Chondrocyte (in vitro differentiated cells): Measurements from ENCODE around the gene AGL. TPM values are rescaled to one million over a fixed set of nuclear protein-coding genes. Genes with fewer than 3 reads are reported as not detected.
"Not testable (repeated sequence)": the region's sequence is repeated elsewhere in the genome, so short reads cannot be mapped to it uniquely, and the experiment has no call there.

ENCODE experiments used
- DNase-seq: peaks from one replicate; pipeline ENCODE4 v3.0.0; 2021; ENCODE audit warnings: mixed read lengths, low spot score
- H3K27ac Mint-ChIP-seq: one replicate; pipeline ENCODE4 v1.8.0; 2021; ENCODE audit warnings: mild to moderate bottlenecking, moderate library complexity, mixed read lengths; ENCODE audit not compliant: unreplicated experiment
- H3K27me3 Mint-ChIP-seq: 2 replicates; pipeline ENCODE4 v1.8.0; 2021; ENCODE audit warnings: low read depth, mixed read lengths
- H3K36me3 Mint-ChIP-seq: 2 replicates; pipeline ENCODE4 v1.8.0; 2021; ENCODE audit warnings: low read depth, mixed read lengths
- H3K4me1 Mint-ChIP-seq: 2 replicates; pipeline ENCODE4 v1.8.0; 2021; ENCODE audit warnings: low read depth, mild to moderate bottlenecking, mixed read lengths
- H3K4me3 Mint-ChIP-seq: one replicate; pipeline ENCODE4 v1.8.0; 2021; ENCODE audit warnings: mild to moderate bottlenecking, moderate library complexity, mixed read lengths; ENCODE audit not compliant: unreplicated experiment
- H3K9me3 Mint-ChIP-seq: 2 replicates; pipeline ENCODE4 v1.8.0; 2021; ENCODE audit warnings: low read depth, mixed read lengths
- total RNA-seq: library from RNA; stranded (reverse); gene quantifications from 3 replicates; pipeline ENCODE4 v1.2.1, GENCODE V29; 2021
- TF ChIP-seq, protein P1 (sequence below): fragments of 200-600 bp; sonication (generic); IDR thresholded peaks from 2 replicates; pipeline ENCODE4 v1.5.0; 2021; ENCODE audit warnings: antibody characterized with exemption, mild to moderate bottlenecking, moderate library complexity

AGL gene
- total RNA-seq, 1 donor from 2014 or later, result 12.6 TPM

DNA sequence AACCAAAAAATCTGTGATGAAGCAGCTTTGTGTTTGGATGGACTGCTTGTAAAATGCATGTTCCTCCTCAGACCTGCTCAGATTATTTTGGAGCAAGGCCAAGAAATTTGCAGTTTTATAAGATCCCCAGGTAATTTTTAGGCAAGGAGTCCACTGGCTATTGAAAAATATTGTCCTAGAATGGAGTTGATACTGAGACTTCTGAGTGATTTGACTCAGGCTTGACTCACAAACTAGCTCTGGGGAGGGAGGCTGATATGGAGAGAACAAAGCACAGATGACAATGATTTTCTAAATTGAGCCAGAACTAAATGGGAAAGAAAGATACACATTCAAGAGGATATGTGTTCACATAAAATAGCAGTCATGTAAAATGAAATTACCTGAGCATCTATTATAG is 36.7 kb downstream of the AGL start:
- H3K4me1 Mint-ChIP-seq, result no peaks in the 10 kb centered on the region
- TF ChIP-seq, protein P1, sequence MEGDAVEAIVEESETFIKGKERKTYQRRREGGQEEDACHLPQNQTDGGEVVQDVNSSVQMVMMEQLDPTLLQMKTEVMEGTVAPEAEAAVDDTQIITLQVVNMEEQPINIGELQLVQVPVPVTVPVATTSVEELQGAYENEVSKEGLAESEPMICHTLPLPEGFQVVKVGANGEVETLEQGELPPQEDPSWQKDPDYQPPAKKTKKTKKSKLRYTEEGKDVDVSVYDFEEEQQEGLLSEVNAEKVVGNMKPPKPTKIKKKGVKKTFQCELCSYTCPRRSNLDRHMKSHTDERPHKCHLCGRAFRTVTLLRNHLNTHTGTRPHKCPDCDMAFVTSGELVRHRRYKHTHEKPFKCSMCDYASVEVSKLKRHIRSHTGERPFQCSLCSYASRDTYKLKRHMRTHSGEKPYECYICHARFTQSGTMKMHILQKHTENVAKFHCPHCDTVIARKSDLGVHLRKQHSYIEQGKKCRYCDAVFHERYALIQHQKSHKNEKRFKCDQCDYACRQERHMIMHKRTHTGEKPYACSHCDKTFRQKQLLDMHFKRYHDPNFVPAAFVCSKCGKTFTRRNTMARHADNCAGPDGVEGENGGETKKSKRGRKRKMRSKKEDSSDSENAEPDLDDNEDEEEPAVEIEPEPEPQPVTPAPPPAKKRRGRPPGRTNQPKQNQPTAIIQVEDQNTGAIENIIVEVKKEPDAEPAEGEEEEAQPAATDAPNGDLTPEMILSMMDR, result no peak
- no peak overlapping the region for H3K27ac Mint-ChIP-seq
- no peak for DNase-seq
- no peaks in the 10 kb centered on the region for H3K9me3 Mint-ChIP-seq
- peaks cover 13% of the 10 kb centered on the region for H3K36me3 Mint-ChIP-seq
- H3K4me3 Mint-ChIP-seq, result no peak overlapping the region
- no peaks in the 10 kb centered on the region for H3K27me3 Mint-ChIP-seq

DNA sequence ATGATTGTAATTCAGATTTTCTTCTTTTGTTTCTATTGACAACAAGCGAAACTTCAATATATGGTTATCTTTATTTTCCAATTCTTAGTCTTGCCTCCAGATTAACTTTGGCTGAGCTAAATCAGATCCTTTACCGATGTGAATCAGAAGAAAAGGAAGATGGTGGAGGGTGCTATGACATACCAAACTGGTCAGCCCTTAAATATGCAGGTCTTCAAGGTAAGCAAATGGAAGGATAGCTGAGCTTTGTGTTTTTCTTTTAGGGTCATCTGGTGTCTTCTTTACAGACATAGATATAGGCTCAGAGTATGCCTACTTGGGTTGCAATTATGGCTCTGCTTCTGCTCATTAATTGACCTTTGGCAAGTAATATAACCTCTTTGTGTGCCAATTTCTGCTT is 37.7 kb downstream of the AGL start:
- Mint-ChIP-seq H3K27ac (no peak overlapping the region), H3K4me3 (no peak overlapping the region), H3K36me3 (peaks cover 13% of the 10 kb centered on the region), H3K4me1 (no peaks in the 10 kb centered on the region), H3K9me3 (no peaks in the 10 kb centered on the region), H3K27me3 (no peaks in the 10 kb centered on the region)
- TF ChIP-seq, protein P1, result no peak
- DNase-seq, result no peak

DNA sequence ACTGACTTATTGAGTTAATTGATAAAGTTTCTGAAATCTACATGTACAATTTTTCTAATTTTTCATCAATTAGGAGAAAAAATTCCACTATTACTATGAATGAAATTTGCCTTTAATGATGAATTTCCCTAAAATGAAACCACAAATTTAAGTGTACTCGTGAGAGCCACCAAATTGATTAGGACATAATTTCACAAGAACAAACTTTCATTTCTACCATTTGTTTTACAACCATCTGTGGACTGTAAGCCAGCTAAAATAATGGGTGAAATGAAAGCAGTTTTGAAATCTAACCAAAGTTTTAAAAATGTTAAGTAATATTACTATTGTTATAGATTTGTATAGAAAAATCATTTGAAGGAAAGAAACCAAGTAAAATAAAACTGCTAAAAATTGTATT is 41.8 kb downstream of the AGL start:
- no peak overlapping the region for H3K27ac Mint-ChIP-seq
- H3K4me3 Mint-ChIP-seq, result no peak overlapping the region
- H3K9me3 Mint-ChIP-seq, result no peaks in the 10 kb centered on the region
- DNase-seq, result no peak
- TF ChIP-seq, protein P1, result no peak
- H3K27me3 Mint-ChIP-seq, result no peaks in the 10 kb centered on the region
- peaks cover 20% of the 10 kb centered on the region for H3K36me3 Mint-ChIP-seq
- H3K4me1 Mint-ChIP-seq, result no peaks in the 10 kb centered on the region

DNA sequence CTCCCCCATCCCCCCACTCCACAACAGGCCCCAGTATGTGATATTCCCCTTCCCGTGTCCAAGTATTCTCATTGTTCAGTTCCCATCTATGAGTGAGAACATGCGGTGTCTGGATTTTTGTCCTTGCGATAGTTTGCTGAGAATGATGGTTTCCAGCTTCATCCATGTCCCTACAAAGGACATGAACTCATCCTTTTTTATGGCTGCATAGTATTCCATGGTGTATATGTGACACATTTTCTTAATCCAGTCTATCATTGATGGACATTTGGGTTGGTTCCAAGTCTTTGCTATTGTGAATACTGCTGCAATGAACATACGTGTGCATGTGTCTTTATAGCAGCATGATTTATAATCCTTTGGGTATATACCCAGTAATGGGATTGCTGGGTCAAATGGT is 53.1 kb downstream of the AGL start:
- not testable (repeated sequence) for H3K27me3 Mint-ChIP-seq, H3K27ac Mint-ChIP-seq, DNase-seq, H3K4me1 Mint-ChIP-seq, H3K4me3 Mint-ChIP-seq
- Mint-ChIP-seq H3K9me3 (peaks cover 17% of the 10 kb centered on the region), H3K36me3 (peaks cover 23% of the 10 kb centered on the region)

DNA sequence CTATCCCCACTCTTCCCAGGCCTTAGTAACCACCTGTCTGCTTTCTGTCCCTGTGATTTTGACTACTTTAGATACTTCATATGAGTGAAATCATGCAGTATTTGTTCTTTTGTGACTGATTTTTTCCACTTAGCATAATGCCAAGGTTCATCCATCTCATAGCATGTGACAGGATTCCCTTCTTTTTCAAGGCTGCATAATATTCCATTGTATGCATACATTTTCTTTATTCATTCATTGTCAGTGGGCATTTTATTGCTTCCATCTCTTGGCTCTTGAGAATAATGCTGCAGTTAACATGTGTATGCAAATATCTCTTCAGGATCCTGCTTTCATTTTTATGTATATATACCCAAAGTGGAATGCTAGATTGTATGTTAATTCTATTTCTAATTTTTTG is 56.4 kb downstream of the AGL start:
- no peak overlapping the region for H3K27ac Mint-ChIP-seq
- no peaks in the 10 kb centered on the region for H3K27me3 Mint-ChIP-seq
- peaks cover 19% of the 10 kb centered on the region for H3K9me3 Mint-ChIP-seq
- H3K4me1 Mint-ChIP-seq, result no peaks in the 10 kb centered on the region
- TF ChIP-seq, protein P1, result no peak
- DNase-seq, result no peak
- H3K4me3 Mint-ChIP-seq, result no peak overlapping the region
- peaks cover 23% of the 10 kb centered on the region for H3K36me3 Mint-ChIP-seq

DNA sequence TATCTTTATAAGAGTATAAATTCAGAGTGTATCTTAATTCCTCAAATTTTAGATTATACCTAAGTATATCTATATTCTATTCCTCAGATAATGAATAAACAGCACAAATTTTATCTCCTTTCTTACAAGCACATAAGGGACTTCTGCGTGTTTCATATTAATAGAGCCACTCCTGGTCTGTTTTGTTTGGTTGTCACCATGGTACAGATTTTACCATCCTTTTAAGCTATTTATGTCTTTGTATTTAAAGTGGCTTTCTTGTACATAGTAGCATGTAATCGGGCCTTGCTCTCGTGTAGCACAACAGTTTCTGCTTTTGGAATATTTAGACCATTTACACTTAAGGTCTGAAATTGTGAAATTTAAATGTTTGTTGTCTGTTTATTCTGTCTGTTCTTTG is 67.1 kb downstream of the AGL start:
- no peaks in the 10 kb centered on the region for H3K4me1 Mint-ChIP-seq
- no peaks in the 10 kb centered on the region for H3K9me3 Mint-ChIP-seq
- no peak overlapping the region for H3K27ac Mint-ChIP-seq
- no peak for DNase-seq
- TF ChIP-seq, protein P1, result no peak
- H3K4me3 Mint-ChIP-seq, result no peak overlapping the region
- H3K27me3 Mint-ChIP-seq, result no peaks in the 10 kb centered on the region
- peaks cover 16% of the 10 kb centered on the region for H3K36me3 Mint-ChIP-seq
